HG03097 (cell line): Measurements from ENCODE around the gene MYADML2.
A peak's percentile ranks its signal among the peaks of the same experiment; 100 is the strongest.

Experiments used
- ATAC-seq: cut with Tn5 transposase; IDR thresholded peaks from one replicate; pipeline ENCODE4 v1.9.1; 2021; ENCODE audit not compliant: unreplicated experiment, low FRiP score

The MYADML2 gene

DNA sequence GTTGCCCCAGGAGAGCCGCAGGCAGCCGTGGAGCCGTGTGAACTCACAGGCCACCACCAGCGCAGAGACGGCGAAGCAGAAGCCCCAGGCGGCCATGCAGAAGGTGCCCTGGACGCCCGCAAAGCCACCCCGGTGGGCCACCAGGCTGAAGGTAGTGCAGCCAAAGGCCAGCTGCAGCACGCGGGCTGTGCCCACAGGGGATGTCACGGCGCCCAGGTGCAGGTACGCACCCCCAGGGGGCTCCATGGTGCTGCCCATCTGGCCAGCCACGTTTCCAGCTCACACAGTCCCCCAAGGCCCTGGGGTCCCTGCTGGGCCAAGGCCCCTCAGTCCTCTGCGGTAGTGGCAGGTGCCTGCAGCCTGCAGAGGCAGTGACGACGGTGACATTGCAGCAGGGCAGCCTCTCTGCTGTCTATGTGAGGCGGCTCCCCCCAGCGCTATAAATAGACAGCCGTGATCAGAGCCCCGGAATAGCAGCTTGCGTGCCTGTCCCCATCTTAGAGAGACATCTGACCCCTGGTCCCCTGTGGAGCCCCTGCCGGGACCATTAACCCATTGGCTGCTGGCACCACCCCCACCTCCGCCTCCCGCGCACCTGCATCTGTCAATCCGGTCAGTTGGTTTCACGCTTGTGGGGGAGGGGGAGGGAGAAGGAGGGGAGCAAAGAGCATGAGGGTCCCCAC, 5.4 kb downstream of the MYADML2 start:
- no peak for ATAC-seq

DNA sequence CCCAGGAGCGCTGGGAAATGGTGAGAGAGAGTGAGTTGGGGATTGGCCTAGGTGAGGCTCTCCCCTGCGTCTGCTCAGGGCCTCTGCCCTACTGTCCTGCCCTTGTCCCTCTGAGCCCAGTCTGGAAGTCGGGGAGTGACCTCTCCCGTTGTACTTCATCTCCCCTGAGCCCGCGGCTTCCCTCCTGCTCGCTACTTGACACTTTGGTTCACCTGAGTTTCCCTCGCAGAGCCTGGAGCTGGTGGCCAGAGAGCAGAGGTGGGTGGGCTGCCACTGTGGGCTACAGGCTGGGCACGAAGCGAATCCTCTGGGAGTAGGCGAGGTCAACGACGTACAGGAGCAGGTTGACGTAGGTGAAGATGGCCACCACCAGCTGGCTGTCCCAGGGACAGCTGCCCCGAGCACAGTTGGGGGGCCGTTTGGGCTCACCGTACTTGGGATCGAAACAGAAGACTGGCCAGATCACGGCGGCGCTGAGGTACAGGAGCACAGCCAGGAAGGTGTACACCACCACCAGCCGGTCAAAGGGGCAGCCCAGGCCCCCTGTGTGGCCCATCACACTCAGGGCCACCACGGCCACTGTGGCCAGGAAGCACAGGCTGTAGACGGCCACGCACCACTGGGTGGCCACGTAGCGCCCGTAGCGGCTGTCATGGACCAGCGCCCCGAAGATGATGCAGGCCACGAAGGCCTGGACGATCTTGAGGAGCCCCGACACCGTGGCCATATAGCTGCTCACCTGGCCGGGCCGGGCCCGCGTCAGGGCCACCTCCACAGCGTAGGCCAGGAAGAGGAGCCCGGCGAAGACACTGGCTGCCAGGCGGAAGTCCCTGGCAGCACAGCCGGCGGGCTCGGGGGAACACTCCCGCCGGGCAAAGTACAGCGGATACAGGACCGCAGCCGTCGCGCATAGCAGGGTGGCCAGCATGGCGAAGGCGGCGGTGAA, 6.2 kb downstream of the MYADML2 start:
- no peak for ATAC-seq

DNA sequence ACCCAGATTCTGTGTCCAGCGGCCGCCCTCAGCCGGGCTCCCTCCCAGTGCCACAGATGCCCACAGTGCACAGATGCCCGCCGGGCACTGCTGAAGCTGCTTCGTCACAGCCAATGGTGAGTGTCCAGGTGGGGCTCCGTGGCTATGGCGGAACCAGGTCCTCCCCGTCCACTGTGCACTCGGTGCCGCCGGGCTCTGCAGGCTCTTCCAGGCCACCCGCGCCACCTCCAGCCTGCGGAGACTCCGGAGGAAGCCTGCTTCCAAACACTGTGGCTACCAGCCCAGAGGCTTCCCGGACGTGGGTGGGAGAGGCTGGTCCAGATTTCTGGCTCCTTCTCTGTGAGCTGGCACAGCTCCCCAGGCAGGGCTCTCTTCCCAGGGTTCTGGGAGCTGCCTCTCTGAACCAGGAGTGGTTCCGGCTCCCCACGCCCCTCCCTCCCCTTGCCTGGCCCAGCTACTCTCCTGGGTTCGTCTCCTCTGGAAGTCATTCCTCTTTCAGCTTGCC, 7.1 kb downstream of the MYADML2 start:
- no peak for ATAC-seq

DNA sequence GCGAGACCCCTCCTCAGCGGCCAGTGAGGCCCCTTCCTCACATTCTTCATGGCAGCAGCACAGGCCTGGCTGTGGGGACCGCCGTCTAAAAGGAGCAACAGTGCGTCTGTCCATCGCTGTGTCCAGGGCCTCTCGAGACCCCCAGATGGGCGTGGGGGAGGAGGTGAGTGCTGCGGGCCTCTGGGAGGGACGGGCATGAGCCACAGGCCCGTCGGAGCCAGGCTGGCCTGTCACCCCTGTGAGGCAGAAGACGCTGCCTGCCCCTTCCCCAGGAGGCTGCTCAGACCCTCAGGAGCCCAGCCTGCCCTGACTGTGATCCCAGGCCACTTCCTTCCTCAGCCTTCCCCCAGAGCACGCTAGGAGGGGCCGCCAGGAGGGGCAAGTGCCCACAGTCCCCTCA, 7.8 kb downstream of the MYADML2 start:
- ATAC-seq: no peak

DNA sequence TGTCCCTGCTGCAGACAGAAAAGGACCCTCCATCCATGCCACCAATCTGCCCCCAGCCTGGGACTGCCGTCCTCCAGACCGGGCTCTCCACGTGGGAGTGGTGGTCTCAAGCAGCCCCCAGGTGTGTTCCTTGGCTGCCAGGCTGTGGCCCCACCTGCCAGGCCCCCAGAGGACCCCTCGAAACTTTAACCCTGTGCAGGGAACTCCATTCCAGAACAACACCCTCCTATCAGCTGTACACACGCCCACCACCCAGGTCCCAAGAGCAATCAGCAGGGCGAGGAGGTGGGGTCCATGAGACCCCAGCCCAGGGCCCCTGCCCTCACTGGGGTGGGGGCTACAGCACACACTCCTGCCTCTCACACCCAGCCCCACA, 11.3 kb downstream of the MYADML2 start:
- ATAC-seq: no peak

DNA sequence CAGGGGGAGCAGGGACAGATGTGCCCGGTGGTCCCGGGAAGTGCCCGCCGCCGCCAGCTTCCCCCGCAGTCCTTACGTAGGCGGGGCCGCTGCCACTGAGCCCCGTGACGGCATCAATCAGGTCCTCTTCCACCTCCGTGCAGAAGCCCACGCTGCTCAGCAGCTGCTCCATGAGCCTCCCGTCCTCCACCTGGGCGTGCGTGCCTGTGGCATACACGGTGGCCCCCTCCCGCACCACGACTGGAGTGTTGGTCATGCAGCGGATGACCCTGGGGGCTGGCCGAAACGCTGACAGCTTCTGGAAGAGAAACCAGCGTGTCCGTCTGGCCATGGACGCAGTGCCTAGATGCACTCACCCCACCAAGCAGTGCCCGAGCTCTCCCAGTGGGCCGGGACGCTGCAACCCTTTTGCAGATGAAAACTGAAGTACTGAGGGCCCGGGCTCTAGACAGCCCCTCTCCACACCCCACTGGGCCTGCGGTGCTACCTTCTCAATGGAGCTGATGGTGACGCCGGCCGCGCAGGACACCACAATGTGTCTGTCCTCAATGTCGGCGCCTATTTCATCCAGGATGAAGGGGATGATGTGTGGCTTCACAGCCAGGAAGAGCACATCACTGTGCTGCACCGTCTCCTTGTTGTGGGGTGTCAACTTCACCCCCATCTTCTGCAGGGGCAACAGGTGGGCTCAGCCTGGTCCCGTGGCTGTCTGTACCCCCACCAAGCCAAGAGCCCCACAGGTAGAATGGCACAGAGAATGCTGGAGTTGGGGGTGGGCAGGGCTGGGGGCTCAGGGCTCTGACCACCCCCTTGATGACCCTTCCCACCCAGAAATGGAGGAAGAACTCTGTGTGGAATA, 12.0 kb downstream of the MYADML2 start:
- ATAC-seq: no peak

DNA sequence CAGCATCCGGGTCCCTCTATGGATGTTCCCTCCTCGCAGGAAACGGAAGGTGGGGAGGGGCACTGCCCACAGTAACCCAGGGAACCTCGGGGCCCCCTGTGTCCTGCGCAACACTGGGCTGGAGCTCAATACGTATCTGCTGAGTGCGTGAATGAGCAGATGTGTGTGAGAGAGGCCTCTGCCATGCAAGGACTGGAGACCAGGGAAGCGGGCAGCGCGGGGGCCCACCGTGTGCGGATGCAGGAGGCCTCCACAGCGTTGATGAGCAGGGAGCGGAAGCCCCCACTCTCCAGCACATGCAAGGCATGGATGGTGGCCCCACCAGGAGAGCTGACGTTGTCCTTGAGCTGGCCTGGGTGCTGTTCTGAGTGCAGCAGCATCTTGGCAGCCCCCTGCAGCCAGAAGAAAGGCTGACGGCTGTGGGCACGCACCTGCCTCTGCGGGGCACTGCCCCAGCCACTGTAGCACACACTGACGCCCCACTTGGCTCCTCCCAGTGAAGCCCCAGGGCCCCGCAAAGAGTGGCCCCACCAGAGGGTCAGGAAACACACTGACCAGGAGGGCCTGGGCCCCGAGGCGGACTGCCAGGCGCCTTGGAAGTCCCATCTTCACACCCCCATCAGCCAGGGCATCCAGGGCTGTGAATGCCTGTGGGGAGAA, 12.8 kb downstream of the MYADML2 start:
- no peak for ATAC-seq

DNA sequence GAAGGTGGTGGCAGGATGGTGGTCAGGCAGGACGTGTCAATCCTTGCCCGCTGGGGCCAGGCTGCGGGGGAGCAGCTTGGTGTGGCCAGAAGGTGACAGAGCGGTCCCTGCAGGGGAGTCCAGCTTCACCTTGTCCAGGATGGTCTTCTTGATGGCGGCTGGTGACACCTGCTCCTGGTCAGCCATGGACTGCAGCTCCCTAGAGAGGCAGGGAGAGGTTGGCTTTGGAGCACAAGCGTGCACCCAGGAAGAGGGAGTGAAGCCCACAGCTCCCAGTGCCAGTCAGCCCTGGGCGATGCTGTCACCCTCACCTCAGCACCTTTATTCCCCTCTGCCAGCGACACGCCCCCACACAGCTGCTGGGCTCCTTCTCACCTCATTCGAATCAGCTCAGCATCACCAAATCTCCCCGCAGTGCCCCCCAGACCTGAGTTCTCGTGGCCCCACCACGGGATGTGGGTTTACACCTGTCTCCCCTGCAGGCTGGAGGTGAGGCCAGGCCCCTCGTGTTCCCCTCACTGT, 13.8 kb downstream of the MYADML2 start:
- ATAC-seq: no peak

DNA sequence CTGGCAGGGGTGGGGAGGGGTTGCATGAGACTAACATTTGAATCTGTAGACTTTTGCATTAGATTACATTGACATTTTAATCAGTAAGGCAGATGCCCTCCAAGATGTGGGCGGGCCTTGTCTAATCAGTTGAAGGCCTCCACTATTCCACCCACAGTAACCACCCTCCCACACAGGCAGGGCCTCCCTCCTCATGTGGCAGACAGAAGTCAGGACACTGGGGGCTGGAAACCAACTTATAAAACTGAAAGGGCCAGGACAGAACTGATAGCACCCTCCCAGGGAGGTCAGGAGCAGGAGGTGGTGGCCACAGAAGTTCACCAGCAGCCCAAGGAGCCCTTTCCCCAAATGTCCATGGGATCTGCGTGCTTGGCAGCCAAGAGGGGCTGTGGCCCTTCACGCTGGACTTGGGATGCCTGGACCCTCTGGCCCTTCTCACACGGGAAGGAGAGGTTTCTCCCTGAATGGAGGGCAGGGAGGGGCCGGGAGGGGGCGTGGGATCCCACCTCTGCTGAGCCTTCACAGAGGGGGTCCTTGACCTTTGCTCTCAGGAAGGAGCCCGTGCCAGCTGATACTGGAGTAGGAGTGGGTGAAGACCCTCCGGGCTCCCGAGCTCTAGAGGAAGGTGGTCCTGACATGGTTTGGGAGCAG, 14.6 kb downstream of the MYADML2 start:
- no peak for ATAC-seq

DNA sequence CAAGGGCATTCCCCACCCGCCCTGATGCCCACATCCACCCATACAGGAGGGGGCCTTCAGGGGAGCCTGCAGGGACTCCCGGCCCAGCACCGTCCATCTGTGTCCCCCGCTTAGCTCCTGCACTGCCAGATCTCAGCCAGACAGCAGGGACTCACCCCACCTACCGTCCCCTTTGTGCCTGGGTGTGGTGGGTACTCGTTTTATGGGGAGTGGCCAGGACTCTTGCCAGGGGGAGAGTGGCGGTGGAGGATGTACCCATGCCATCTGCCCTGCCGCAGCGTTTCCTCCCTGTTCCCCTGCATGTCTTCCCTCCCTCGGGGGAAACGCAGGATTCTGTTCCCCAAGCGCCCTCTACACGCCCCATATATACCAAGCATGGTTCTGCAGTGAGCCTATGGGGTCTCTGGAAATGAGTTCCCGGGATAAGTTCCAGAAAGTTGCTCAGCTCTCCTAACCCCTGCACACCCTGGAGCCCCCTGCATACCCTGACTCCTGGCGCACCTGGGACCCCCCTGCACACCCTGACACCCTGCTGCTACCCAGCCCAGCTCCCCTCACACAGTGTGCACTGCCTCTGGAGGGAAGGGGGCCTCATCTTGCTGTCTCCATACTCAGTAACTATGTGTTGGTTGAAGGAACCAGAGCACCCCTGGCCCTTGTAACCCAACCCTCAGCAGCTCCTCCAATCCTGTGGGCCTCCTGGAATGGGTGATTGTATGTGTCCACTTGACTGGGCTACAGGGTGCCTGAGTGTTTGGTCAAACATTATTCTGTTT, 15.3 kb downstream of the MYADML2 start:
- ATAC-seq: no peak

DNA sequence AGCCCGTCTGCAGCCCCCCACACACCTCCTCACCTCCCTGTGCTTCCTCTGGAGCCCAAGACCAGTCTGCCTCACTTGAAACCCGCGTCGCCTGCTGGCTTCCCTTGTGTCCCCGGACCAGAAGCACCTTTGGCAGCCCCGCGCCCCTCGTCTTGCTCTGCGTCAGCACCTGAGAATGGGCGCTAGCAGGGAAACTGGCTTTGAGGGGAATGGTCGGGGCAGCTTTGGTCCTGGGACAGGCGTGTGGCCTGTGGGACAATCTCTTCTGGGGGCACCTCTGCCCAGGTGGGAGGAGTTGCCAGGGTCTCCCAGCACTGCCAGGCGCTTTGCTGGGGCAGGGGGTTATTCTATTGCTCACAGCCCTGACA, 15.9 kb downstream of the MYADML2 start:
- no peak for ATAC-seq

DNA sequence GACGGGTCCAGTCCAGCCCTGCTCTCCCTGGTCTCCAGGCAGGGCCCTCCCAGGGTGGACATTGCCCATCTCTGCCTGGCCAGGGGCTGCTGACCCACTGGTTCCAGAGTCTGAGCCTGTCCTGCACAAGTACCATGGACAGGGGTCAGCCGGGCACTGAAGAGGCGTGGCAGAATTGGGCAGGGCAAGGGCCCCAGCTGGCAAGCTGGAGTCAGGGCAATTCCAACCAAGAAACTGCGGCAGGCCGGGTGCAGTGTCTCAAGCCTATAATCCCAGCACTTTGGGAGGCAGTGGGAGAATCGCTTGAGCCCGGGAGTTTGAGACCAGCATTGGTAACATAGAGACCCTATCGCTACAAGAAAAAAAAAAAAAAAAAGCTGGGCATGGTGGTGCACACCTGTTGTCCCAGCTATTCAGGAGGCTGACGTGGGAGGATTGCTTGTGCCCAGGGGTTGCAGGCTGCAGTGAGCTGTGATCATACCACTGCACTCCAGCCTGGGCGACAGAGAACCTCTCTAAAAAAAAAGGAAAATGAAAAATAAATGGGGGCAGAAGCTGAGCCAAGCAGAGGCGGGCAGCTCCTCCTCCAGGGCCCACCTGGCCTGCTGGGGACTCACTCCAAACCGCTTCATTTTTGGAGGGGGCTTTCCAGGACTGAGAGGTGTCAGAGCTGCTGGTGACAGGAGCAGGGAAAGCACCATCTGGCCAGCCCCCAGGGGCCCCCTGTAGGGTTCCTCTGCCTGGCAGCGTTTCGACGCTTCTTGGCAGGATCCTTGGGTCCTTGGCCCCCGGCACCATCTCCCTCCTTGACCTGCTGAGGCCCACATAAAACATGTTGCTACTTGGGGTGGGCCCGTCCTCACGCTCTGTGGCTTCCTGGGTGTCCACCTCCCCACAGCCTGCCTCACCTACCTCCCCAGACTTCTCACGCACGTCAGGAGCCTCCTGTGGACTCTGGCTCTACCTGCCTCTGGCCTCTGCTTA, 16.6 kb downstream of the MYADML2 start:
- no peak for ATAC-seq

DNA sequence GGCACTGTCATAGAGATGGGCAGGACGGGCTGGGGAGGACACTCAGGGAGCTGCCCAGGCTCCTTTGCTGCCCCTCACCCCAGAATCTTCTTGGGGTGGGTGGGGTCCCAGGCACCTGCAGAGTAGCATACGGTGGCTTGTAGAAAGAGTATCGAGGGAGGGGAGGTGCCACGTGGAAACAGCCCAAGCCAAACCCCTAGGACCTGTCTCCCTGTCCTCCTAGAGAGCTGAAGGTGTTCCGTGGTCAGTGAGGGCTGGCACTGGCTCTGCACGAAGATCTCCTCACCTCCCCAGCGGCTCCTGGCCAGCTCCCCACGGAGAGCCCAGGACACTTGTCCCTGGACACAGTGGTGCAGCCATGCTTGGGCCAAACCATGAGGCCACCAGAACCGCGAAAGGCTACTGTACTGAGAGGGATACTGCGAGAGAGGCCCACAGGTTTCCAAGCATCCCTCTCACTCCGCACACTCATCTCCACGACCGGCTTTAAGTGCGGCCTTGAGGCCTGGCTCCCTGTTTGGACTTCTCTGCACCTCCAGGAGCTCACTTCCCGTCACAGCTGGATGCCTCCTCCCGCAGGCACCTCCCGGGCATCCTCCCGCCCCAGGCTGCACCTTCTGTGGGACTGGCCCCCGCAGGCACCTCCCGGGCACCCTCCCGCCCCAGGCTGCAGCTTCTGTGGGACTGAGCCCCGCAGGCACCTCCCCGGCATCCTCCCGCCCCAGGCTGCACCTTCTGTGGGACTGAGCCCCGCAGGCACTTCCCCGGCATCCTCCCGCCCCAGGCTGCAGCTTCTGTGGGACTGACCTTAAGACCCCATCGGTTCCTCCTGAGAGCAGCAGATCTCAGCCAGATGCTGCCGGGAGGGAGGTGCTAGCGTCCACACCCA, 17.5 kb downstream of the MYADML2 start:
- no peak for ATAC-seq

DNA sequence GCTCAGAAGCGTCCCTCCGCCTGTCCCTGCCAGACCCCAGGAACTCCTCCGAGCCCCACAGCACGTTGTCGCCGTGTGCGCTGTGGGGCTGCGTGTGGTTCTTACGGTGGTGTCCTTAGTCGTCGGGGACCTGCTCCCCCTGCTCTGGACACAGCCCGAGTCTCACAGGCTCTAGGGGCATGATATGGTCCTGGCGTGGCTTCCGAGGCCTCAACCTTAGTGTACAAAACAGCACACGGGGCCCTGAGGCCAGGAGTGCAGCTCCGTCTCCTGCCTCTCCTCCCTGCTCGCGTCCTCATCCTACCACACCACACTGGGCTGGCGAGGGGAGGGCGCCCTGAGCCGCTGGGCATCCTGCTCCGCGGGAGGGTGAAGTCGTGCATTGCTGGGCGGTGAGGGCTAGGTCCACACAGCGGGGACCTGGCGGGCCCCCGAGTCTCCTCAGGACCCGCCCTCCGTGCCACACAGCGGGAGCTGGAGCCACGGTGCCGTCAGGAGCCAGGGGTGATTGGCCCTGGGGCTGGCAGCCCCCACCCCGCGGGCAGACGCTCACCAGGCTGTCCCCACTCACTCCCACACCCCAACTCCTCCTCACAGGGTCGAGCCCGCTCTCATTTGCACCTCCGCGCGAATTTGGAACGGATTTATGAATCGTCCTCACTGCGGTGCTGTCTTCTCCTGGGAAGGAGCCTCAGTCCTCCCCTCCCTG, 18.3 kb downstream of the MYADML2 start:
- ATAC-seq: no peak

DNA sequence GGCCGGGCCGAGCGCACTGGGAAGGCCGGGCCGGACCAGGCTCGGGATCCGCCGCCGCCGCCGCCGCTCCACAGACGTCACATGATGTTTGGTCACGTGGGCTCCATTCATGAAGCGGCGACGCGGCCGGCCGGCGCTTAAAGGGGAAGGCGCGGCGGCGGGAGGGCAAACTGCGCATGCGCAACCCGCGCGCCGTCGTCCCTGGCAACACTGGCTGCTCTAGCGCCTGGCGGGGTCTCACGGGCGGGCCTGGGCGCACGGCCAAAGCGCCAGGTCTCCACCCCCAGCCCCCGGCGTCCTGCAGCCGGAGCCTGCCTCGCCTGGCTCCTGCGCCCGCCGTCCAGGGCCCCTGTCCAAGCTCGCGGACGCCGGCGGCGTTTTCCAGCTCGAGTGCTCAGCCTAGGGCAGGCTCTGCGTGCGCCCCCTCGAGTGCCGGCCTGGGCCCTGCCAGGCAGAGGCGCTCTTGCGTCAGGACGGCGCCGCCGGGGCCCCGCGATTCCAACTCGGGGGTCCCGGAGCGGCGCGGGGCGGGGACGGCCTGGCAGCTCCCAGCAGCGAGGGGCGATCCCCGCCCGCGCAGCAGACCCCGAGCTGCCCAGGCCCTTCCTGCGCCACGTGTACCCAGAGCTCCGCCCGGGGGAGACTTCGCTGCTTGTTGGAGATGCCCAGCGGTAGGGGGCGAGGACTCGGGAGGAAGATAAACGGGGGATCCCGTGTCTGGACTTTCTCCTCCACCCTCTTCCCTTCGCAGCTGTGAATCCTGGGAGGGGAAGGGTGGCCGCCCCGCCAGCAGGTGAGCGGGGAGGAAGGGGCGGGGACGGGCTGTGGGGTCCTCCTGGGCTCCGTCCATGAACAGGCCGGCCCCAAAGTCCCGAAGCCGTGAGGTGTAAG, 19.1 kb downstream of the MYADML2 start, which contains the start of gene MAFG:
TSS of gene MAFG (minus strand) at position 83 of the 891 bp plus-strand sequence. CDS start 4,550 bp downstream, outside the sequence.
- peak; percentile 53 for ATAC-seq
